Stomach (tissue), 9 donors: ENCODE measurements around the gene TLK2. TPM values are rescaled to one million over a fixed set of nuclear protein-coding genes. Genes with fewer than 3 reads are reported as not detected.

ENCODE experiments used
- DNase-seq, 2 donors: peaks; one replicate each; pipeline versions ENCODE4 v3.0.0 to v3.0.0-alpha.2; 2013 to 2019
- H3K27ac ChIP-seq, 5 donors: fragments of 200-600 bp in 4 of 5; sonication (generic) in 4 of 5; one replicate each; pipeline ENCODE4 v1.5.1; 2013 to 2019; ENCODE audit warnings: mild to moderate bottlenecking in 1 of 5, moderate library complexity in 1 of 5
- H3K27me3 ChIP-seq, 3 donors: fragments of 200-600 bp; sonication (generic); one replicate each; pipeline ENCODE4 v1.5.1; 2017 to 2019; ENCODE audit warnings: mixed run types in 1 of 3
- H3K36me3 ChIP-seq, 4 donors: fragments of 200-600 bp; sonication (generic); 1 replicate in 3 of 4; 2 replicates in 1 of 4; pipeline ENCODE4 v1.5.1; 2016 to 2019
- H3K4me1 ChIP-seq, 4 donors: fragments of 200-600 bp; sonication (generic); one replicate each; pipeline ENCODE4 v1.5.1; 2016 to 2019
- H3K4me3 ChIP-seq, 4 donors: fragments of 200-600 bp; sonication (generic) in 3 of 4; one replicate each; pipeline ENCODE4 v1.5.1; 2016 to 2019; ENCODE audit warnings: mild to moderate bottlenecking in 1 of 4
- H3K9me3 ChIP-seq, 4 donors: fragments of 200-600 bp; sonication (generic); one replicate each; pipeline ENCODE4 v1.5.1; 2016 to 2019
- EP300 ChIP-seq: sonication (generic); formaldehyde crosslinking; IDR thresholded peaks from one replicate; pipeline ENCODE4 v1.6.1; 2017; ENCODE audit warnings: antibody characterized with exemption
- POLR2A ChIP-seq, 4 donors: fragments of 450-650 bp; IDR thresholded peaks; one replicate each; pipeline ENCODE4 v1.6.1; 2016; ENCODE audit warnings: antibody characterized with exemption in 4 of 4, control low read depth in 2 of 4, mild to moderate bottlenecking in 1 of 4, moderate library complexity in 1 of 4
- POLR2AphosphoS5 ChIP-seq, 3 donors: sonication (generic); formaldehyde crosslinking; IDR thresholded peaks; one replicate each; pipeline ENCODE4 v1.6.1; 2016; ENCODE audit warnings: antibody characterized with exemption in 3 of 3
- WGBS, 5 donors: extraction: QIAGEN DNeasy Blood & Tissue Kit in 3 of 5; methylation state at CpG; one replicate each; pipeline versions ENCODE4 v1.1.5 to v1.1.7; 2013 to 2018; 5-methylcytosine and 5-hydroxymethylcytosine counted together
- intact Hi-C: fragments of 100-400 bp; cut with DNase I; formaldehyde crosslinking; loops from one replicate; pipeline ENCODE4 v1.15.1; 2023; ENCODE audit warnings: low total_unique reads
- polyA plus RNA-seq, 3 donors: library from polyadenylated mRNA; stranded (reverse); fragments of 200-250 nt; gene quantifications; one replicate each; pipeline ENCODE4 v1.2.3, GENCODE V29; 2013
- total RNA-seq, 5 donors: library from RNA; depleted of rRNA; stranded (reverse); fragments of >200 nt; gene quantifications; one replicate each; pipeline versions ENCODE4 v1.1.0 to v1.2.3, GENCODE V29; 2014 to 2016
- TF ChIP-seq, protein P1 (sequence below), 7 experiments: fragments of 450-650 bp in 4 of 7; fragments of 200-600 bp in 3 of 7; sonication (generic) in 3 of 7; IDR thresholded peaks; one replicate each; pipeline ENCODE4 v1.5.1; 2016 to 2019; ENCODE audit warnings: antibody characterized with exemption in 7 of 7, control low read depth in 2 of 7, mild to moderate bottlenecking in 1 of 7
- donor health status: healthy with polysubstance abuse.
- donor health status: Bipolar disorder and iron deficiency.
- donor health status: healthy.

TLK2 gene
- total and polyA plus RNA-seq, 8 donors, result 8.6 to 75.3 (median 17.3) TPM

DNA sequence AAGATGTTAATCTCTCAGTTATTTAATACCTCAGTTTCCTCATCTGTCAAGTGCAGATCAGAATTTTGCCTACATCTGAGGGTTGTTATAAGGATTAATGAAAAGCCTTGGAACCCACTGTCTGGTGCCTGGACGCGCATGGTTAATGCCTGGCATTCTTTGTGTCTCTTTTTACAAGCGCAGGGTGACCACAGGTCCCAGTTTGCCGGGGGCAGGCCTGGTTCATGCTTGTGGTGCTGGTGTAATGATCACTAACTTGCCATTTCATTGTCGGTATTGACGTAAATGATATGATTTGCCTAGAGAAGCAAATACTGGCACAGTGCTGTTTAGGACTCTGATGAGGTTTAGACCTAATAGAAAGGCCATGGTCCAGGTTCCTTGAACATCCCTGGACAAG, 172.0 kb downstream of the TLK2 start:
- TF ChIP-seq, protein P1, sequence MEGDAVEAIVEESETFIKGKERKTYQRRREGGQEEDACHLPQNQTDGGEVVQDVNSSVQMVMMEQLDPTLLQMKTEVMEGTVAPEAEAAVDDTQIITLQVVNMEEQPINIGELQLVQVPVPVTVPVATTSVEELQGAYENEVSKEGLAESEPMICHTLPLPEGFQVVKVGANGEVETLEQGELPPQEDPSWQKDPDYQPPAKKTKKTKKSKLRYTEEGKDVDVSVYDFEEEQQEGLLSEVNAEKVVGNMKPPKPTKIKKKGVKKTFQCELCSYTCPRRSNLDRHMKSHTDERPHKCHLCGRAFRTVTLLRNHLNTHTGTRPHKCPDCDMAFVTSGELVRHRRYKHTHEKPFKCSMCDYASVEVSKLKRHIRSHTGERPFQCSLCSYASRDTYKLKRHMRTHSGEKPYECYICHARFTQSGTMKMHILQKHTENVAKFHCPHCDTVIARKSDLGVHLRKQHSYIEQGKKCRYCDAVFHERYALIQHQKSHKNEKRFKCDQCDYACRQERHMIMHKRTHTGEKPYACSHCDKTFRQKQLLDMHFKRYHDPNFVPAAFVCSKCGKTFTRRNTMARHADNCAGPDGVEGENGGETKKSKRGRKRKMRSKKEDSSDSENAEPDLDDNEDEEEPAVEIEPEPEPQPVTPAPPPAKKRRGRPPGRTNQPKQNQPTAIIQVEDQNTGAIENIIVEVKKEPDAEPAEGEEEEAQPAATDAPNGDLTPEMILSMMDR (IDR thresholded peaks at IDR 0.05), result no peak
- TF ChIP-seq POLR2AphosphoS5 (IDR thresholded peaks at IDR 0.05), result no peak
- TF ChIP-seq EP300, result no peak
- H3K27ac ChIP-seq, result no peak overlapping the region
- intact Hi-C loops, result no loop called here
- WGBS, 5 donors, result 84 to 94% (median 87%) methylated on average over 6 of the region's 6 CpGs
- H3K9me3 ChIP-seq, result no peaks in the 10 kb centered on the region
- DNase-seq, result no peak
- H3K4me1 ChIP-seq, result peaks cover 27 to 45% (median 37%) of the 10 kb centered on the region in 4 donors
- no peak overlapping the region for H3K4me3 ChIP-seq
- no peaks in the 10 kb centered on the region for H3K36me3 ChIP-seq
- H3K27me3 ChIP-seq, result peaks cover 0 to 11% (median 0%) of the 10 kb centered on the region in 3 donors

DNA sequence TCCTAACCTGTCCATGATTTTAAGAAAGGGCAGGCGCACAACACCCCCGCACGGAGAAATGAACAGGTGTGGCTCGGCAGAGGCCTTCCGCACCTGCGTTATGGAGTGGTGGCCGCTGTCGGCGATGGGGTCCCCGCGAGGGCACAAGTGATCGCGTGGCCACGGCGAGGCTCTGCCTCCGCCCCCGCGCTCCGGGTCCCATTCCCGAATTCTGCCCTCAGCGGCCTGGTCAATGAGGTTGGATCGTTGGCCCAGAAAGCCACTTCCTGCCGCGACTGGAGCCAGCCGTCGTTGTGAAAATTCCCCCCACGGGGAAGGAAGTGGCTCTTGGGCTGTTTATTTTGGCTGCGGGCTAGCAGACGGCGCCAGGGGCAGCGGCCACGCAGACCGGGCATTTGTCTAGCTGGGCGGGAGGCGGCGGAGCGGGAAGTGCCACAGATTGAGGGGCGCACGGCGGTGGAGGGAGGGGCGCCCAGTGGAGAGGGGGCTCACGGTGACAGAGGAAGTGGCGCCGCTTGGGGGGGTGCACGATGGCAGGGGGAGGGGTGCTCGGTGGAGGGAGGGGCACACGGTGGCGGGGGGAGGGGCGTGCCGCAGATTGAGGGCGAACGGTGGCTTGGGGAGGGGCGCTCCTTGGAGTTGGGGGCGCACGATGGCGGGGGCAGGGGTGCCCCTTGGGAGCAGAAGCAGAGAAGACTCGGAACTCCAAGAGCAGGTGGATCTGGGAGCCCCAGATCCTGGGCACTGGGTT, 173.8 kb downstream of the TLK2 start:
- peaks cover 27 to 45% (median 37%) of the 10 kb centered on the region in 4 donors for H3K4me1 ChIP-seq
- no peaks in the 10 kb centered on the region for H3K9me3 ChIP-seq
- peak; percentile 73 to 81 for DNase-seq
- no peak for TF ChIP-seq POLR2A (IDR thresholded peaks at IDR 0.05)
- peak in 2 of 3 donors; percentile 56 to 80 for TF ChIP-seq POLR2AphosphoS5 (IDR thresholded peaks at IDR 0.05)
- TF ChIP-seq, protein P1 (IDR thresholded peaks at IDR 0.05), result no peak
- TF ChIP-seq EP300, result no peak
- no peaks in the 10 kb centered on the region for H3K36me3 ChIP-seq
- intact Hi-C loops, result no loop called here
- WGBS, 5 donors, result 2 to 6% (median 3%) methylated on average over 39 to 57 of the region's 57 CpGs
- peak overlapping the region; percentile 52 to 63 (median 54) for H3K4me3 ChIP-seq
- peaks cover 0 to 11% (median 0%) of the 10 kb centered on the region in 3 donors for H3K27me3 ChIP-seq
- H3K27ac ChIP-seq, result peak overlapping the region; percentile 43 to 87 (median 75)

- Histone ChIP-seq H3K36me3 (no peaks in the 10 kb centered on the region), H3K27me3 (peaks cover 0 to 11% (median 0%) of the 10 kb centered on the region in 3 donors), H3K4me1 (peaks cover 27 to 42% (median 36%) of the 10 kb centered on the region in 4 donors), H3K4me3 (peak overlapping the region; percentile 52 to 63 (median 54)), H3K27ac (peak overlapping the region; percentile 43 to 87 (median 75)), H3K9me3 (no peaks in the 10 kb centered on the region)
- WGBS, 5 donors, result 3 to 4% (median 4%) methylated on average over 20 to 30 of the region's 30 CpGs
- intact Hi-C loops, result no loop called here
- TF ChIP-seq POLR2A (IDR thresholded peaks at IDR 0.05) (no peak), EP300 (no peak), POLR2AphosphoS5 (IDR thresholded peaks at IDR 0.05) (no peak)
- TF ChIP-seq, protein P1 (IDR thresholded peaks at IDR 0.05), result no peak
- DNase-seq, result peak; percentile 63 to 82
Observed at GRCh38 chr17:62653002-62653825, 174.6 kb downstream of the TLK2 start.
